SJSA1 (cell line): Measurements from ENCODE around the gene TRAF3IP1. TPM values are rescaled to one million over a fixed set of nuclear protein-coding genes. Genes with fewer than 3 reads are reported as not detected.

ENCODE experiments used
- DNase-seq, 2 experiments: peaks; one replicate each; pipeline ENCODE4 v3.0.0-alpha.2; 2015 to 2020; ENCODE audit warnings: low spot score in 2 of 2, low read depth in 1 of 2
- H3K27ac ChIP-seq: fragments of 250-450 bp; sonication (Bioruptor Pico); 2 replicates; pipeline ENCODE4 v1.5.1; 2020; ENCODE audit warnings: mild to moderate bottlenecking, moderate library complexity
- H3K27me3 ChIP-seq: fragments of 250-450 bp; sonication (Bioruptor Pico); replicated peaks from 2 replicates; pipeline ENCODE4 v1.5.1; 2020; ENCODE audit warnings: mild to moderate bottlenecking, moderate library complexity
- H3K36me3 ChIP-seq: fragments of 250-450 bp; sonication (Bioruptor Pico); 2 replicates; pipeline ENCODE4 v1.5.1; 2020; ENCODE audit warnings: mild to moderate bottlenecking
- H3K4me1 ChIP-seq: fragments of 250-450 bp; sonication (Bioruptor Pico); replicated peaks from 2 replicates; pipeline ENCODE4 v1.6.1; 2021; ENCODE audit warnings: mild to moderate bottlenecking
- H3K4me3 ChIP-seq: fragments of 250-450 bp; sonication (Bioruptor Pico); 2 replicates; pipeline ENCODE4 v1.5.1; 2020; ENCODE audit warnings: mild to moderate bottlenecking
- H3K9me3 ChIP-seq: fragments of 250-450 bp; sonication (Bioruptor Pico); replicated peaks from 2 replicates; pipeline ENCODE4 v1.5.1; 2020; ENCODE audit warnings: mild to moderate bottlenecking
- total RNA-seq: library from RNA; depleted of rRNA; stranded (reverse); fragments of >200 nt; shearing (Covaris generic); gene quantifications from 2 replicates; pipeline ENCODE4 v1.2.3, GENCODE V29; 2014

The TRAF3IP1 gene
- total RNA-seq, 1 experiment from 2014 or later: 12.7 TPM

DNA sequence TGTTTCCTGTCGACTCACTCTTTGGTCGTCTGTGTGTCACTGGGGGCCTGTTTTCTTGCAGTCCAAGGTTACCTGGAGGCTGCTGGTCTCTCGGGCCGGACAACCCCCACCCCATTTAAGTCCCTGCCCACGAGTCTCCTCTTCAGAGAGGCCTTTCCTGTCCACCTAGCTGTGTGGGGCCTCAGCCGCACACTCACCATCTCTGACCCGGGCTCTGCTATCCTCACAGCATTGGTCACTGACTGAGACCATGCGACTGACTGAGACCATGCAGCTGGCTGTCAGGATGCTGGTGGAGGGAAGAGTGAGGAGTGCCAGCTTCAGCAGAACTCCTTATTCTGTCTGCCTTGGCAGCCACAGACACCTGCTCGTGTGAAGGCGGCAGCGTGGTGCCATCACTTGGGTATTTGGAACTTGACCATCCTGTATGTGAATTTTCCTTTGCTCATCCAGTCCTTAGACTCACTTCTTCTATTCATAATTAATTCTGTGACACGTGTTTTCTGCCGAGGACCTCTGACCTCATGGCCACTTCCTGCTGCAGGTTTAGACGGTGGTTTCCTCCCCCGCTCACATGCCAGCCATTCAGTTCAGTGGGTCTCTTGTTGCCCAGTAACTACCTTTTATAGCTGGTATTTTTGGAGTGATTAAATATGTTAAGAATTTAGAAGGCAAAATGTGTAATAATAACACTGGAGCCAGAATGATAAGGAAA, 58.9 kb downstream of the TRAF3IP1 start:
- Histone ChIP-seq H3K27me3 (no peaks in the 10 kb centered on the region), H3K4me3 (no peak overlapping the region), H3K9me3 (no peaks in the 10 kb centered on the region), H3K4me1 (peaks cover 6% of the 10 kb centered on the region), H3K36me3 (no peaks in the 10 kb centered on the region; the same call in 1 of the 2 replicates), H3K27ac (no peak overlapping the region)
- DNase-seq: no peak

DNA sequence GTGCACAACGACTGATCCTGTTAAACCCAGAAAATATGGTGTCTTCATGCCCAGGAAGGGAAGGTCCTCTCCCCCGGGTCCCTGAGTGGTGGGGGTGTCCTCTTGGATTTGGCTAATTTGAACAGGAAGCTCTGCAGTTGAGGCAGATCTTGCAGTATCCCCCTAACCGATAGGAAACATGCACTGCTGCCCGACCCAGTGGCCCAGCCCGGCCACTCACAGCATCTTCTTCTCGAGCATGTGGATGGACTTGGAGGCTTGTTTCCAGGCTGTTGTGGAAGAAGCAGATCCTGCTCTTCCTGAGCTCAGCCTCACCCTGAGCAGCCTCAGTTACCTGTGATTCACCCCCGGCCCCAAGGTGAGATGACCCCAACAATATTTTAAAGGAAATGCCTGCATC, 60.0 kb downstream of the TRAF3IP1 start:
- H3K27ac ChIP-seq: no peak overlapping the region

DNA sequence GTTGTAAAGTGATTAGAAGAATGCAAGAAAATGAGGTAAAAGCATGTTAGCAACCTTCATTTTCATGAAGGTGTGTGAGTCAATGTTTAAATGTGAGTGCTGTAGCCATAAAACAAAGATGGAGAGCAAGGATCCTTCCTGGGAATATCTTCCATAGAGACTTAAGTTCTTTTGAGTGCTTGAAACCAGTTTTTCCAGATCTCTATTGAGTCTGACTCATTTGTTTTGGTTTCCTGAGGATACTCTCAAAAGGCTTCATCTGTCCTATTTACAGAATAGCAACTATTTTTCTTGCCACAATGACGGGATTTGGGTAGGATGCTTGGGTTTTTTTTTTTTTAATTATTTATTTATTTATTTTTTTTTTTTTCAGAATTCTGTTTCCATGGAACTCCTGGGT, 60.5 kb downstream of the TRAF3IP1 start:
- no peak overlapping the region for H3K27ac ChIP-seq

More for the DNA sequence above, 60.0 kb downstream of the TRAF3IP1 start:
- no peaks in the 10 kb centered on the region; the same call in 1 of the 2 replicates for H3K36me3 ChIP-seq
- peaks cover 6% of the 10 kb centered on the region for H3K4me1 ChIP-seq
- no peak overlapping the region for H3K4me3 ChIP-seq
- no peaks in the 10 kb centered on the region for H3K27me3 ChIP-seq
- no peak for DNase-seq
- no peaks in the 10 kb centered on the region for H3K9me3 ChIP-seq

DNA sequence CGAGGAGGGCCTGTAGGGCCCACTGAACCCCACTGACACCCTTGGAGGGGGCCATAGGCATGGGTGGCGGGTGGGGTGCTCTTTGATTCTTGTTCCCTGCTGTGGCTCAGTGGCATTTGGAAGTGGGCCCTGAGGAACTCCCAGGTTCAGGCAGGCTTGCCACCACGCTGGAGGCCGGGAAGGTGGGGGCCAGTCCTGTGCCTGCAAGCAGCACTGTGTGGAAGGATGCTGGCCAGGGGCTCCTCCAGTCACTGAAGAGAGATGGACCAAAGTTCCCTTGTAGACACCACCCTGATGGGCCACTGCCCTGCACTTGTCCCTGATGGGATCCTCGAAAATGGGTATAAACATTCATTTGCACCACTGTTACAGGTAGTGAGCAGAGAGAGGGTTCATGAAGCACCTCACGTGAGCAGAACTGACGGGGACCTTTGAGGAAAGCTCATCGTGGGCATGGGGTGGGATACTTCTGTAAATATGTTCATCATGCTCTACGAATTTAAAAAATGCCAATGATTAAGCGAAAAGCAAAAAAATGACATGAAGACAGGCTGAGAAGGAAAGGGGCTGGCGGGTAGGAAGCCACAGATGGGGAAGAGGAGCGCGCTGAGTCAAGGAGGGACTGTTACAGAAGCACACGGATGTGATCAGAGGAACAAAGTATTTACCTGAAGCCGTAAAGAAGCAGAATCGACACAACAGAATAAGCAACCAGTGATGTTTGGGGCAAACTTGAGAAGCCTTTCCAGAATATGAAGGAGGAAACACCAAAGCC, 61.2 kb downstream of the TRAF3IP1 start:
- Histone ChIP-seq H3K4me3 (no peak overlapping the region), H3K27me3 (no peaks in the 10 kb centered on the region), H3K9me3 (no peaks in the 10 kb centered on the region), H3K36me3 (no peaks in the 10 kb centered on the region; the same call in 1 of the 2 replicates), H3K27ac (no peak overlapping the region), H3K4me1 (peaks cover 6% of the 10 kb centered on the region)
- DNase-seq: no peak

More for the DNA sequence above, 60.5 kb downstream of the TRAF3IP1 start:
- Histone ChIP-seq H3K27me3 (no peaks in the 10 kb centered on the region), H3K4me3 (no peak overlapping the region), H3K9me3 (no peaks in the 10 kb centered on the region), H3K36me3 (no peaks in the 10 kb centered on the region; the same call in 1 of the 2 replicates), H3K4me1 (peaks cover 6% of the 10 kb centered on the region)
- peak in 1 of 2 experiments; percentile 33 for DNase-seq

DNA sequence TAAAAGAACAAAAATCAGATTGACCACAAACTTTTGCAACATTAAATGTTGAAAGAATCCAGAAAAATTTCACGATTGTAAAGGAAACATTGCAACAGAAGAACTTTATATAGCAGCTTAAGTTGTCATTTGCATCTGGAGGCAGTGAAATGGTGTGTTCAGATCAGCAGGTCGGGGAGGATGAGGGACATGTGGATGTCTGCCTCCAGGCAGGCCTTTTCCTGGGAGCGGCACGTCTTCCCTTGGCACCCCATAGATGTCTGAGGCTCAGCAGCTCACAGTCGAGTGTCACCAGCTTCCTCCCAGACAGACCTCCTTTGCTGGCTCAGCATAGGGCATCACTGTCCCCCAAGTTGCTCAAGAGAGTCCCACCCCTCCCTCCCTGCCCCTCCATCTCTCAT, 62.1 kb downstream of the TRAF3IP1 start:
- H3K27ac ChIP-seq: no peak overlapping the region
- H3K4me3 ChIP-seq: no peak overlapping the region
- no peak for DNase-seq

DNA sequence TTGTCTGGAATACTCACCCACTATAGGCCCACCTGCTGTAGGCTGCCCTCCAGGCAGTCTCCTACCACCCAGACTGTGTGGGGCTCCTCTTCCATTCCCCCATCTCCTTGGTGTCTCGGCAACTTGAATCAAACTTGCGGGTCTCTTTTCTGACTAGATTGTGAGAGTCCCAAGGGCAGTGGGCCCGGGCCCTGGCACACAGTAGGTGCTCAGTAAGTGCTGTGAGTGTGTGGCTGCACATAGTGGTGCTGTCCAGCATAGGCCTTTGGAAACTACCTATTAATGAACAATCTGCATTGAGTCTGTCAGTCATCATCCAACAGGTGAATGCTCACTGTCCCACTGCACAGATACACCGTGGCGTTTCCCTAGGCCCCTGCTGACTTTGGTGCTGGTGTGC, 62.8 kb downstream of the TRAF3IP1 start:
- H3K4me3 ChIP-seq: no peak overlapping the region
- peaks cover 6% of the 10 kb centered on the region for H3K4me1 ChIP-seq
- no peaks in the 10 kb centered on the region for H3K27me3 ChIP-seq
- no peaks in the 10 kb centered on the region; the same call in 1 of the 2 replicates for H3K36me3 ChIP-seq
- no peak for DNase-seq
- no peak overlapping the region for H3K27ac ChIP-seq
- H3K9me3 ChIP-seq: no peaks in the 10 kb centered on the region

More for the DNA sequence above, 62.1 kb downstream of the TRAF3IP1 start:
- Histone ChIP-seq H3K4me1 (peaks cover 6% of the 10 kb centered on the region), H3K9me3 (no peaks in the 10 kb centered on the region), H3K36me3 (no peaks in the 10 kb centered on the region; the same call in 1 of the 2 replicates), H3K27me3 (no peaks in the 10 kb centered on the region)

DNA sequence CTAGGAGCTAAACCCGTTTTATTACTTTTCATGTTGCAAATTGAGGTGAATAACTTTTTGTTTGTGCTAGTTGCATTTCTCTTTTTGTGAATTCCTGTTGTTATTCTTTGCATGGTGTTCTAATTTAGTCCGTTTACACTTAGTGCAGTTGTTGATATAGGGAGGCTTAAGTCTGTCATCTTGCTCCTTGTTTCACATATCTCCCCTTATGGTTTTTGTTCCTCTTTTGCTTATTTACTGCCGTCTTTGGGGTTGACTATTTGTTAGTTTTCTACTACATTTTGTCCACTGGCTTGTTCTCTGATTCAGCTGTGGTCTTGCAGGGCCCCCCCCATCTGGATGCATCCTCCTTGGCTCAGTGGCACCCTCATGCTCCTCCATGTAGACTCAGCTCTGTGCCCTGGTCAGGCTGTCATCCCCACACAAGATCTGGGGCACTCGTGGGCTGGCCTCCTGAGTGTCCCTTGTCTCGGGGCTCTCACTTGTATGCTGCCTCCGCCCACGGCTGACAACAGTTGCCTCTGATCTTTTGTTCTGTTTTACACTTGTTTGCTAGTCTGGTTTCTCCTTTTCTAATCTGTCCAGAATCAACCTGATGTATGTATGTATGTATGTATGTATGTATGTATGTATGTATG, 63.5 kb downstream of the TRAF3IP1 start:
- no peaks in the 10 kb centered on the region for H3K9me3 ChIP-seq
- no peak for DNase-seq
- H3K27me3 ChIP-seq: no peaks in the 10 kb centered on the region
- no peaks in the 10 kb centered on the region; the same call in 1 of the 2 replicates for H3K36me3 ChIP-seq
- no peak overlapping the region for H3K4me3 ChIP-seq
- H3K4me1 ChIP-seq: peaks cover 6% of the 10 kb centered on the region
- H3K27ac ChIP-seq: no peak overlapping the region

DNA sequence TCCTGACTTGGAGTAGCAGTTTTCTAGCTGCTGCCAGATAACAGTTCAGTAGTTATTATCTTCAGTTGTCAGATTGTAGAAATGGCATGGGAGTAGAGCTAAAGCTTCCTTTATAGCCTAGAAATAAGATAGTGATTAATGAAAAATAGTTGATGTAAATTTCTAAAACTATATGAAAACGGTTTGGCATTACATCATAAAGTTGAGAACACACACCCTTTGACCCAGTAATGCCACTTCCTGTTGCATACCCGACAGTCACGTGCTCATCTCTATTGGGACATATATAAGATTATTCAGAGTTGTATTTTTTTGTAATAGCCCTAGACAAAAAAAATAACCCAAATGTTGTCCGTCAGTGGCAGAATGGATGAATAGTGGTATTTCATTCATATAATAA, 67.0 kb downstream of the TRAF3IP1 start:
- Histone ChIP-seq H3K27ac (no peak overlapping the region), H3K4me1 (no peaks in the 10 kb centered on the region), H3K9me3 (no peaks in the 10 kb centered on the region), H3K4me3 (no peak overlapping the region), H3K27me3 (no peaks in the 10 kb centered on the region), H3K36me3 (no peaks in the 10 kb centered on the region)
- DNase-seq: no peak

DNA sequence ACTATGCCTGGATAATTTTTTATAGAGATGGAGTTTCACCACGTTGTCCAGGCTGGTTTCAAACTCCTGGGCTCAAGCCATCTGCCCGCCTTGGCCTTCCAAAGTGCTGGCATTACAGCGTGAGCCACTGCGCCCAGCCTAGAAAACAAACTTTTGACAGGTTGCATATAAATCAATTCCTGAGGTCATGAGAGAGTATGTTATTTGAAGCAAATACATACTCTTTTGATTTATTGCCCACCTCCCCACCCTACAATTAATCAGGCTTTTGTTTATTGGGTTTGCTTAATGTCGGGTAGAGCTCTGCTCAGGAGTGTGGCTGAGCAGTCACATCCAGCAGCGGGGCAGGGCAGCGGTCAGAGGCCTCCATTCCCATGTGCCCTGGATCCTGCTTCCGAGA, 68.5 kb downstream of the TRAF3IP1 start:
- Histone ChIP-seq H3K4me1 (no peaks in the 10 kb centered on the region), H3K9me3 (no peaks in the 10 kb centered on the region), H3K4me3 (no peak overlapping the region), H3K36me3 (no peaks in the 10 kb centered on the region), H3K27me3 (no peaks in the 10 kb centered on the region), H3K27ac (no peak overlapping the region)
- DNase-seq: no peak

DNA sequence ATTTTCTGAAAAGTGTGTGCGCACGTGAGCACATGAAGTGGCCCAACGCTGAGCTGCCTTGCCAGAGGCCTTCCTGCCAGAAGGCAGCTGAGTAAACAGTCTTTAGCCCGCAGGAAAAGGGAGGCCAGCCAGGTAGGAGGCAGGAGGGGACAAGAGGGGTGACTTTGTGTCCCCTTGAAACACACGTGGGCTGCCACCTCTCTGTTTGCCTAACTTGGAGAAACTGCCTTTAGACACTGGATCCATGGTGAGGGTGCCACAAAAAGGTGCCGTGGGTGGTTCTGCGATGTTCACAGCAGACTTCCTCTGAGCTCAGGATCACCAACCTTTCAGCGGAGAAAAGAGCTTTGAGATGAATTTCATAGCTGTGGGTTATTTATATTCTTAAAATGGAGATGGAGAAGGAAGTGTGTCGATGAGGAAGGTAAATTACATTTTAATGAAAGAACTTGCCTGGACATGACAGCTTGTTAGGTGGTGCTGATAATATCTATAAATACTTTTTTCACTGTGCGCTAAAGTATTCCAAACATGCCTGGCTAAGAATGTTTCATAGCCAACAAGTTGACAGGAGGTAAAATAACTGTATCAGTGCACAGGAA, 69.8 kb downstream of the TRAF3IP1 start:
- no peak overlapping the region for H3K27ac ChIP-seq
- no peaks in the 10 kb centered on the region for H3K36me3 ChIP-seq
- H3K9me3 ChIP-seq: no peaks in the 10 kb centered on the region
- no peak for DNase-seq
- no peaks in the 10 kb centered on the region for H3K27me3 ChIP-seq
- no peaks in the 10 kb centered on the region for H3K4me1 ChIP-seq
- H3K4me3 ChIP-seq: no peak overlapping the region

DNA sequence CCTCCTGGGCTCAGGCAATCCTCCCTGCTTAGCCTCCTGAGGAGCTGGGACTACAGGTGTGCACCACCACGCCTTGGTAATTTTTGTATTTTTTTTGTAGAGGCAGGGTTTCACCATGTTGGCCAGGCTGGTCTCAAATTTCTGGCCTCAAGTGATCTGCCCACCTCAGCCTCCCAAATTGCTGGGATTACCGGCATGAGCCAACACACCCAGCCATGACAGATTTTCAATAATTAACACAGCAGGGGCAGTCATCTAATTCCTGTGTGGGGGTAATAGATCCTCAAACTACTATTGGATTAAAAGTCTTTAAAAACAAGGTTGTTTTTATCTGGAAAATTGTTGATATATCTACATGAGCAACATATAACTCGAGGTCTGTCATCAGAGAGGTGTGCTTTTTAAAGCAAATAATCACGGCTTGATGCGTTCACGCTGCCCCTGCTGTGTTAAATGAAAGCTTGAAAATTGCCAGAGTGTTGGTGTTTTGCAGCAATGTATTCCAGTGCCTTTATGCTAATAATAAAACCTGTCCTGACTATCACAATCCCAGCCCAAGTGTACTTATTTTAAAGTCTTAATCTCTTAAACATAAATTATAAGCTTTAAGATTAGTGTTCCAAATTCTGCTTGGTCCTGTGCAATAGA, 70.8 kb downstream of the TRAF3IP1 start:
- Histone ChIP-seq H3K4me3 (no peak overlapping the region), H3K9me3 (no peaks in the 10 kb centered on the region), H3K4me1 (no peaks in the 10 kb centered on the region), H3K27ac (no peak overlapping the region), H3K36me3 (no peaks in the 10 kb centered on the region), H3K27me3 (no peaks in the 10 kb centered on the region)
- no peak for DNase-seq

DNA sequence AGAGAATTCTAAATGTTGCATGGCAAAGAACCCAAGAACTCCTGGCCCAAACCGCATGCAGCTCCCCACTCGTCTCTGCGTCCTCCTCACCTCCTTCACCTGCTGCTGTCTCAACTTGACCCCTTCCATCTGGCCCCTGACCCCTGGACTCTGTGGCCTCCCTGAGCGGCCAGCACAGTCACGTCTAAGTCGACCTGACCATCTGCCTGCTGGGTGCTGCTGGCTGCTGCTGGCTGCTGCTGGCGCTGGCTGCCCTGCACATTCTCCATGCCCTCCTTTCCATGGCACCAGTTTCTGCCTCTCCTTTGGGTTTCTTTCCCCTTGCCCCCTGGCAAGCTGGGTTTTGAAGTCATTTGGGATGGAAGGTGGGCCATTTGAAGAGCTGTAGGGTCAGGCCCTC, 76.3 kb downstream of the TRAF3IP1 start:
- no peaks in the 10 kb centered on the region for H3K4me1 ChIP-seq
- no peaks in the 10 kb centered on the region for H3K9me3 ChIP-seq
- H3K4me3 ChIP-seq: no peak overlapping the region
- H3K27me3 ChIP-seq: no peaks in the 10 kb centered on the region
- no peak overlapping the region for H3K27ac ChIP-seq
- H3K36me3 ChIP-seq: peaks cover 5% of the 10 kb centered on the region; the same call in 1 of the 2 replicates
- DNase-seq: no peak

DNA sequence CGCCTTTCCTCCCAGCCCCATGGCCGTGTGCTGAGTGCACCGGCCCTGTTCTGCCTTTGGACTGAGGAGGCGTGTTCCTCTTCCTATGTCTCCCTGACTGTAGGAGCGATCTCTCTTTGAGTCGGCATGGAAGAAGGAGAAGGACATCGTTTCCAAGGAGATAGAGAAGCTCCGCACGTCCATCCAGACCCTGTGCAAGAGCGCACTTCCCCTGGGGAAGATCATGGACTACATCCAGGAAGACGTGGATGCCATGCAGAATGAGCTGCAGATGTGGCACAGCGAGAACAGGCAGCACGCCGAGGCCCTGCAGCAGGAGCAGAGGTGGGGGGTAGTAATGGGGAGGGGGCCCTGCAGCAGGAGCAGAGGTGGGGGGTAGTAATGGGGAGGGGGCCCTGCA, 77.0 kb downstream of the TRAF3IP1 start:
- peaks cover 5% of the 10 kb centered on the region; the same call in 1 of the 2 replicates for H3K36me3 ChIP-seq
- H3K4me1 ChIP-seq: no peaks in the 10 kb centered on the region
- DNase-seq: no peak
- H3K4me3 ChIP-seq: no peak overlapping the region
- H3K27ac ChIP-seq: no peak overlapping the region
- no peaks in the 10 kb centered on the region for H3K27me3 ChIP-seq
- no peaks in the 10 kb centered on the region for H3K9me3 ChIP-seq
